Endodermal cell (in vitro differentiated cells): ENCODE results near the gene SLC22A3. TPM values are rescaled to one million over a fixed set of nuclear protein-coding genes. Genes with fewer than 3 reads are reported as not detected.

ENCODE experiments used
- DNase-seq: peaks from one replicate; pipeline ENCODE4 v3.0.0-alpha.2; 2017
- H3K27ac ChIP-seq: 2 replicates; pipeline ENCODE4 v1.5.1; 2013; ENCODE audit warnings: mild to moderate bottlenecking, low read depth, low read length, moderate library complexity
- H3K27me3 ChIP-seq: 2 replicates; pipeline ENCODE4 v1.6.1; 2013; ENCODE audit warnings: mild to moderate bottlenecking, low read length, moderate library complexity; ENCODE audit not compliant: insufficient read depth, control insufficient read depth, poor library complexity, severe bottlenecking
- H3K36me3 ChIP-seq: 2 replicates; pipeline ENCODE4 v1.7.0; 2013; ENCODE audit warnings: mild to moderate bottlenecking, low read length, moderate library complexity; ENCODE audit not compliant: control insufficient read depth, insufficient read depth
- H3K4me1 ChIP-seq: one replicate; pipeline ENCODE4 v1.7.0; 2013; ENCODE audit warnings: low read length; ENCODE audit not compliant: control insufficient read depth, insufficient read depth
- H3K4me3 ChIP-seq: 2 replicates; pipeline ENCODE4 v1.5.1; 2013; ENCODE audit warnings: mild to moderate bottlenecking, low read length, moderate library complexity
- H3K9ac ChIP-seq: 2 replicates; pipeline ENCODE4 v1.6.1; 2013; ENCODE audit warnings: mild to moderate bottlenecking, low read length, moderate library complexity; ENCODE audit not compliant: poor library complexity, severe bottlenecking; ENCODE audit errors: extremely low read depth
- H3K9me3 ChIP-seq: 2 replicates; pipeline ENCODE4 v1.6.1; 2013; ENCODE audit warnings: mild to moderate bottlenecking, low read length, moderate library complexity; ENCODE audit not compliant: control insufficient read depth
- H3K27ac Mint-ChIP-seq: 2 replicates; pipeline ENCODE4 v1.8.0; 2020; ENCODE audit warnings: mixed read lengths
- H3K27me3 Mint-ChIP-seq: 2 replicates; pipeline ENCODE4 v1.8.0; 2021; ENCODE audit warnings: mild to moderate bottlenecking, mixed read lengths; ENCODE audit not compliant: insufficient read depth
- H3K36me3 Mint-ChIP-seq: 2 replicates; pipeline ENCODE4 v1.8.0; 2020; ENCODE audit warnings: low read depth, mixed read lengths
- H3K4me1 Mint-ChIP-seq: 2 replicates; pipeline ENCODE4 v1.8.0; 2020; ENCODE audit warnings: mixed read lengths
- H3K4me3 Mint-ChIP-seq: 2 replicates; pipeline ENCODE4 v1.8.0; 2020; ENCODE audit warnings: mild to moderate bottlenecking, moderate library complexity, mixed read lengths
- H3K9me3 Mint-ChIP-seq: 2 replicates; pipeline ENCODE4 v1.8.0; 2020; ENCODE audit warnings: mild to moderate bottlenecking, mixed read lengths
- CTCF ChIP-seq: fragments of 200-600 bp; sonication (generic); conservative IDR thresholded peaks from 2 replicates; pipeline ENCODE4 v1.5.0; 2021; ENCODE audit warnings: antibody characterized with exemption, mild to moderate bottlenecking
- WGBS, 2 experiments: methylation state at CpG; one replicate each; pipeline versions ENCODE4 v1.1.5 to v1.1.7; 2013; ENCODE audit warnings: missing lambda C conversion rate in 2 of 2, mixed read lengths in 1 of 2; ENCODE audit not compliant: insufficient coverage in 1 of 2, insufficient read length in 1 of 2; 5-methylcytosine and 5-hydroxymethylcytosine counted together
- total RNA-seq, 2 donors: library from RNA; stranded (reverse); fragmentation: NEBNext Ultra II Directional in 1 of 2; extraction: Animal tissue kit (Norgen Biotek cat#: 25700) in 1 of 2; gene quantifications; 2 replicates in 1 of 2; 3 replicates in 1 of 2; pipeline ENCODE4 v1.2.1, GENCODE V29; 2021

The SLC22A3 gene
- total RNA-seq, 2 donors from 2014 or later, result 3.1 to 7.4 TPM

- Mint-ChIP-seq H3K9me3 (no peaks in the 10 kb centered on the region), H3K27me3 (peaks cover 27% of the 10 kb centered on the region), H3K4me1 (peaks cover 31% of the 10 kb centered on the region), H3K36me3 (no peaks in the 10 kb centered on the region), H3K27ac (no peak overlapping the region), H3K4me3 (no peak overlapping the region)
- no peaks in the 10 kb centered on the region for H3K9me3 ChIP-seq
- peaks cover 7% of the 10 kb centered on the region for H3K4me1 ChIP-seq
- no peak overlapping the region for H3K4me3 ChIP-seq
- 86 to 100% methylated on average over 2 of the region's 2 CpGs for whole genome bisulfite sequencing, 2 experiments
- no peak overlapping the region for H3K27ac ChIP-seq
- peaks cover 18% of the 10 kb centered on the region for H3K27me3 ChIP-seq
- no peak overlapping the region for H3K9ac ChIP-seq
- DNase-seq, result no peak
- no peak for TF ChIP-seq CTCF
- no peaks in the 10 kb centered on the region for H3K36me3 ChIP-seq
These were observed 5.8 kb downstream of the SLC22A3 start for GRCh38 chr6:160353950-160354496.

GRCh38 chr6:160355001-160355400 lies 6.8 kb downstream of the SLC22A3 start:
- Histone ChIP-seq H3K4me1 (peaks cover 7% of the 10 kb centered on the region), H3K36me3 (no peaks in the 10 kb centered on the region), H3K9me3 (no peaks in the 10 kb centered on the region), H3K9ac (no peak overlapping the region), H3K27me3 (peaks cover 8% of the 10 kb centered on the region), H3K27ac (no peak overlapping the region), H3K4me3 (no peak overlapping the region)
- peaks cover 23% of the 10 kb centered on the region for H3K4me1 Mint-ChIP-seq
- no peak for DNase-seq
- peaks cover 17% of the 10 kb centered on the region for H3K27me3 Mint-ChIP-seq
- no peaks in the 10 kb centered on the region for H3K9me3 Mint-ChIP-seq
- no peaks in the 10 kb centered on the region for H3K36me3 Mint-ChIP-seq
- no peak overlapping the region for H3K27ac Mint-ChIP-seq
- no peak overlapping the region for H3K4me3 Mint-ChIP-seq
- 94 to 100% methylated on average over 6 to 7 of the region's 7 CpGs for WGBS, 2 experiments
- no peak for TF ChIP-seq CTCF

GRCh38 chr6:160356074-160356744 lies 8.0 kb downstream of the SLC22A3 start:
- Histone ChIP-seq H3K9ac (no peak overlapping the region), H3K27me3 (no peaks in the 10 kb centered on the region), H3K9me3 (no peaks in the 10 kb centered on the region), H3K27ac (no peak overlapping the region), H3K4me1 (peaks cover 7% of the 10 kb centered on the region), H3K4me3 (no peak overlapping the region), H3K36me3 (no peaks in the 10 kb centered on the region)
- H3K9me3 Mint-ChIP-seq, result no peaks in the 10 kb centered on the region
- H3K4me1 Mint-ChIP-seq, result peaks cover 22% of the 10 kb centered on the region
- DNase-seq, result no peak
- TF ChIP-seq CTCF, result no peak
- no peaks in the 10 kb centered on the region for H3K36me3 Mint-ChIP-seq
- H3K4me3 Mint-ChIP-seq, result no peak overlapping the region
- H3K27ac Mint-ChIP-seq, result no peak overlapping the region
- 92 to 98% methylated on average over 5 to 13 of the region's 14 CpGs for WGBS, 2 experiments
- peaks cover 5% of the 10 kb centered on the region for H3K27me3 Mint-ChIP-seq
